Stimulated activated CD8-positive, alpha-beta memory T cell treated with anti-CD3 and anti-CD28 coated beads, Interleukin-15, amount 100 ng/mL, for 24 hours (primary cell): ENCODE results near the gene CCDC157.
"Not testable (repeated sequence)": the region's sequence is repeated elsewhere in the genome, so short reads cannot be mapped to it uniquely, and the experiment has no call there.

Source experiments
- DNase-seq: peaks from one replicate; pipeline ENCODE4 v3.0.0-alpha.2; 2020; ENCODE audit warnings: low read depth

The CCDC157 gene

GRCh38 chr22:30390974-30391691 is 34.3 kb downstream of the CCDC157 start:
- DNase-seq, result peak; percentile 42

- DNase-seq, result no peak
Measured at GRCh38 chr22:30392661-30393321, 36.0 kb downstream of the CCDC157 start.

GRCh38 chr22:30393322-30393680 is 36.5 kb downstream of the CCDC157 start:
- DNase-seq, result no peak

- no peak for DNase-seq
Measured at GRCh38 chr22:30393885-30394284, 37.1 kb downstream of the CCDC157 start.

GRCh38 chr22:30396871-30397655 is 40.3 kb downstream of the CCDC157 start, which contains the start of gene SEC14L2:
Gene SEC14L2, plus strand, starts transcription at chr22:30397018. Its CDS starts 99 bp downstream, at chr22:30397117.
- peak; percentile 32 for DNase-seq

- no peak for DNase-seq
Measured at GRCh38 chr22:30397656-30398635, 41.1 kb downstream of the CCDC157 start.

- DNase-seq, result no peak
Measured at GRCh38 chr22:30398685-30399680, 42.2 kb downstream of the CCDC157 start.

- DNase-seq, result no peak
Measured at GRCh38 chr22:30399718-30400117, 42.9 kb downstream of the CCDC157 start.

- DNase-seq, result no peak
Measured at GRCh38 chr22:30400159-30400558, 43.4 kb downstream of the CCDC157 start.

GRCh38 chr22:30401024-30401423 is 44.2 kb downstream of the CCDC157 start:
- not testable (repeated sequence) for DNase-seq

- DNase-seq, result no peak
Measured at GRCh38 chr22:30402028-30402765, 45.4 kb downstream of the CCDC157 start.

- not testable (repeated sequence) for DNase-seq
Measured at GRCh38 chr22:30402766-30403104, 45.9 kb downstream of the CCDC157 start.

GRCh38 chr22:30404307-30404706 is 47.5 kb downstream of the CCDC157 start:
- DNase-seq, result no peak

GRCh38 chr22:30405731-30406130 is 48.9 kb downstream of the CCDC157 start:
- DNase-seq, result no peak

GRCh38 chr22:30406400-30406799 is 49.6 kb downstream of the CCDC157 start:
- DNase-seq, result no peak

- DNase-seq, result no peak
Measured at GRCh38 chr22:30408388-30409102, 51.7 kb downstream of the CCDC157 start.

- no peak for DNase-seq
Measured at GRCh38 chr22:30411780-30412179, 55.0 kb downstream of the CCDC157 start.

GRCh38 chr22:30413001-30413400 is 56.2 kb downstream of the CCDC157 start:
- DNase-seq, result no peak
